Fibroblast of peridontal ligament (primary cell): Measurements from ENCODE around the gene ZNF844.
"Not testable (repeated sequence)": the region's sequence is repeated elsewhere in the genome, so short reads cannot be mapped to it uniquely, and the experiment has no call there.

Source experiments
- DNase-seq: peaks from one replicate; pipeline ENCODE4 v3.0.0-alpha.2; 2010; ENCODE audit errors: extremely low read depth

Gene ZNF844

GRCh38 chr19:12092065-12092867, 27.7 kb downstream of the ZNF844 start:
- DNase-seq: peak; percentile 85

GRCh38 chr19:12092956-12093355, 28.4 kb downstream of the ZNF844 start:
- DNase-seq: peak; percentile 65

GRCh38 chr19:12093777-12094176, 29.2 kb downstream of the ZNF844 start:
- DNase-seq: no peak

GRCh38 chr19:12095111-12095790, 30.7 kb downstream of the ZNF844 start:
- DNase-seq: peak; percentile 73

- DNase-seq: no peak
These were observed 33.5 kb downstream of the ZNF844 start for GRCh38 chr19:12098040-12098439.

GRCh38 chr19:12103909-12104308, 39.4 kb downstream of the ZNF844 start:
- not testable (repeated sequence) for DNase-seq

- no peak for DNase-seq
These were observed 46.6 kb downstream of the ZNF844 start for GRCh38 chr19:12111176-12111575.

GRCh38 chr19:12111943-12112637, 47.6 kb downstream of the ZNF844 start:
- DNase-seq: no peak

GRCh38 chr19:12112701-12113100, 48.2 kb downstream of the ZNF844 start:
- no peak for DNase-seq

- DNase-seq: no peak
These were observed 48.6 kb downstream of the ZNF844 start for GRCh38 chr19:12113121-12113520.

GRCh38 chr19:12117201-12117970, 52.9 kb downstream of the ZNF844 start:
- no peak for DNase-seq

GRCh38 chr19:12126707-12127106, 62.2 kb downstream of the ZNF844 start:
- peak; percentile 23 for DNase-seq
